H9 (cell line): ENCODE measurements around the gene PRPF6. TPM values are rescaled to one million over a fixed set of nuclear protein-coding genes. Genes with fewer than 3 reads are reported as not detected.

ENCODE experiments used
- DNase-seq: peaks from one replicate; pipeline ENCODE4 v3.0.0-alpha.2; 2017
- H2AFZ ChIP-seq: one replicate; pipeline ENCODE4 v1.6.1; 2013; ENCODE audit warnings: mild to moderate bottlenecking, low read length, control low read depth, moderate library complexity
- H2AK5ac ChIP-seq: 2 replicates; pipeline ENCODE4 v1.6.1; 2013; ENCODE audit warnings: low read length, control low read depth, mixed read lengths; ENCODE audit not compliant: insufficient read length
- H2BK120ac ChIP-seq: one replicate; pipeline ENCODE4 v1.6.1; 2013; ENCODE audit warnings: low read depth, mild to moderate bottlenecking, low read length, control low read depth, inconsistent platforms; ENCODE audit not compliant: poor library complexity, severe bottlenecking
- H2BK12ac ChIP-seq: 2 replicates; pipeline ENCODE4 v1.6.1; 2013; ENCODE audit warnings: low read length, control low read depth, mixed read lengths, low read depth; ENCODE audit not compliant: insufficient read length
- H2BK15ac ChIP-seq: 2 replicates; pipeline ENCODE4 v1.6.1; 2013; ENCODE audit warnings: low read depth, low read length, control low read depth
- H2BK20ac ChIP-seq: one replicate; pipeline ENCODE4 v1.6.1; 2013; ENCODE audit warnings: low read depth, mild to moderate bottlenecking, low read length, control low read depth, inconsistent platforms; ENCODE audit not compliant: poor library complexity, severe bottlenecking
- H2BK5ac ChIP-seq: 2 replicates; pipeline ENCODE4 v1.6.1; 2013; ENCODE audit warnings: low read length, control low read depth, mixed read lengths; ENCODE audit not compliant: insufficient read length
- H3K14ac ChIP-seq: 2 replicates; pipeline ENCODE4 v1.6.1; 2013; ENCODE audit warnings: low read length, control low read depth; ENCODE audit not compliant: insufficient read depth
- H3K18ac ChIP-seq: 2 replicates; pipeline ENCODE4 v1.6.1; 2013; ENCODE audit warnings: low read depth, mild to moderate bottlenecking, mixed read lengths, low read length, control low read depth; ENCODE audit not compliant: insufficient read length
- H3K23ac ChIP-seq: 2 replicates; pipeline ENCODE4 v1.6.1; 2013; ENCODE audit warnings: low read length, control low read depth, mixed read lengths, low read depth; ENCODE audit not compliant: insufficient read length
- H3K23me2 ChIP-seq: 2 replicates; pipeline ENCODE4 v1.6.1; 2013; ENCODE audit warnings: low read depth, mild to moderate bottlenecking, mixed read lengths, low read length, control low read depth; ENCODE audit not compliant: insufficient read length, poor library complexity, severe bottlenecking
- H3K27ac ChIP-seq: 2 replicates; pipeline ENCODE4 v1.5.1; 2013; ENCODE audit warnings: low read length, control low read depth, mixed read lengths, low read depth; ENCODE audit not compliant: insufficient read length
- H3K27me3 ChIP-seq: 2 replicates; pipeline ENCODE4 v1.6.1; 2013; ENCODE audit warnings: low read length, control low read depth, inconsistent platforms; ENCODE audit not compliant: insufficient read depth
- H3K4ac ChIP-seq: 2 replicates; pipeline ENCODE4 v1.6.1; 2013; ENCODE audit warnings: low read depth, mild to moderate bottlenecking, control low read depth, inconsistent platforms, low read length, moderate library complexity
- H3K4me1 ChIP-seq: 2 replicates; pipeline ENCODE4 v1.6.1; 2013; ENCODE audit warnings: low read length, control low read depth, inconsistent platforms; ENCODE audit not compliant: insufficient read depth
- H3K4me2 ChIP-seq: 2 replicates; pipeline ENCODE4 v1.6.1; 2013; ENCODE audit warnings: low read length, control low read depth, mixed read lengths; ENCODE audit not compliant: insufficient read length, insufficient read depth
- H3K56ac ChIP-seq: 2 replicates; pipeline ENCODE4 v1.6.1; 2013; ENCODE audit warnings: low read depth, mild to moderate bottlenecking, mixed read lengths, low read length, control low read depth; ENCODE audit not compliant: insufficient read length
- H3K79me1 ChIP-seq: 2 replicates; pipeline ENCODE4 v1.6.1; 2013; ENCODE audit warnings: low read depth, mild to moderate bottlenecking, moderate library complexity, low read length, control low read depth, inconsistent platforms; ENCODE audit not compliant: insufficient read depth, poor library complexity, severe bottlenecking
- H3K79me2 ChIP-seq: 2 replicates; pipeline ENCODE4 v1.6.1; 2013; ENCODE audit warnings: low read length, control low read depth, inconsistent platforms; ENCODE audit not compliant: insufficient read depth
- H3K9ac ChIP-seq: 2 replicates; pipeline ENCODE4 v1.6.1; 2013; ENCODE audit warnings: low read length, control low read depth, mixed read lengths; ENCODE audit not compliant: insufficient read length; ENCODE audit errors: extremely low read depth
- H3K9me3 ChIP-seq: one replicate; pipeline ENCODE4 v1.6.1; 2013; ENCODE audit warnings: low read depth, low read length, inconsistent platforms; ENCODE audit not compliant: control insufficient read depth
- H3T11ph ChIP-seq: one replicate; pipeline ENCODE4 v1.6.1; 2013; ENCODE audit warnings: mild to moderate bottlenecking, low read length, control low read depth, inconsistent platforms
- H4K20me1 ChIP-seq: one replicate; pipeline ENCODE4 v1.6.1; 2013; ENCODE audit not compliant: control insufficient read depth, insufficient read length, insufficient read depth
- H4K5ac ChIP-seq: 2 replicates; pipeline ENCODE4 v1.6.1; 2013; ENCODE audit warnings: low read depth, mild to moderate bottlenecking, mixed read lengths, low read length, control low read depth; ENCODE audit not compliant: insufficient read length
- H4K8ac ChIP-seq: replicated peaks from 2 replicates; pipeline ENCODE4 v1.6.1; 2013; ENCODE audit warnings: low read length, control low read depth, mixed read lengths, low read depth; ENCODE audit not compliant: insufficient read length
- H4K91ac ChIP-seq: 2 replicates; pipeline ENCODE4 v1.6.1; 2013; ENCODE audit warnings: low read depth, mild to moderate bottlenecking, moderate library complexity, mixed read lengths, low read length, control low read depth; ENCODE audit not compliant: insufficient read length
- H3K27ac Mint-ChIP-seq, 3 experiments: 2 replicates in 2 of 3; 3 replicates in 1 of 3; pipeline ENCODE4 v1.8.0; 2020 to 2021; ENCODE audit warnings: mixed read lengths in 3 of 3, mild to moderate bottlenecking in 1 of 3, moderate library complexity in 1 of 3
- H3K27me3 Mint-ChIP-seq: 2 replicates; pipeline ENCODE4 v1.8.0; 2021; ENCODE audit warnings: low read depth, mild to moderate bottlenecking, moderate library complexity, mixed read lengths
- H3K36me3 Mint-ChIP-seq, 3 experiments: 2 replicates in 2 of 3; 3 replicates in 1 of 3; pipeline ENCODE4 v1.8.0; 2020 to 2021; ENCODE audit warnings: low read depth in 3 of 3, mixed read lengths in 3 of 3; ENCODE audit not compliant: insufficient read depth in 1 of 3
- H3K4me1 Mint-ChIP-seq, 2 experiments: 2 replicates each; pipeline ENCODE4 v1.8.0; 2020; ENCODE audit warnings: mixed read lengths in 2 of 2
- H3K4me3 Mint-ChIP-seq, 2 experiments: 2 replicates in 1 of 2; 3 replicates in 1 of 2; pipeline ENCODE4 v1.8.0; 2020 to 2021; ENCODE audit warnings: mild to moderate bottlenecking in 2 of 2, mixed read lengths in 2 of 2, moderate library complexity in 1 of 2
- H3K9me3 Mint-ChIP-seq, 2 experiments: 2 replicates in 1 of 2; 3 replicates in 1 of 2; pipeline ENCODE4 v1.8.0; 2020; ENCODE audit warnings: mild to moderate bottlenecking in 2 of 2, mixed read lengths in 2 of 2, moderate library complexity in 1 of 2
- CTCF ChIP-seq: fragments of 200-600 bp; sonication (generic); conservative IDR thresholded peaks from 3 replicates; pipeline ENCODE4 v1.8.0; 2021; ENCODE audit warnings: antibody characterized with exemption, mild to moderate bottlenecking
- WGBS: extraction: QIAGEN DNeasy Blood & Tissue Kit; methylation state at CpG from one replicate; pipeline ENCODE4 v1.1.7; 2013; ENCODE audit warnings: missing lambda C conversion rate, low lambda C conversion rate, mixed read lengths; ENCODE audit not compliant: insufficient read length; ENCODE audit errors: extremely low coverage; 5-methylcytosine and 5-hydroxymethylcytosine counted together
- total RNA-seq: library from RNA; stranded (reverse); gene quantifications from 2 replicates; pipeline ENCODE4 v1.2.1, GENCODE V29; 2021

The PRPF6 gene
- total RNA-seq, 1 experiment from 2014 or later: 87.9 TPM

GRCh38 chr20:64081624-64081964, 100.7 kb downstream of the PRPF6 start:
- Mint-ChIP-seq H3K27ac (peak overlapping the region in 1 of 3 experiments; percentile 65; a peak in 1 of 7 replicates), H3K27me3 (peaks cover 56% of the 10 kb centered on the region), H3K36me3 (no peaks in the 10 kb centered on the region; a peak in 1 of 7 replicates), H3K4me3 (peak overlapping the region in 1 of 2 experiments; percentile 69; a peak in 2 of 5 replicates), H3K9me3 (peaks cover under 1 to 2% of the 10 kb centered on the region in 2 experiments; a peak in 3 of 5 replicates), H3K4me1 (peaks cover 32 to 45% of the 10 kb centered on the region in 2 experiments)
- no CpG with 5 or more reads among the region's 6 CpGs for WGBS
- Histone ChIP-seq H3K4ac (no peak overlapping the region), H2BK12ac (no peak overlapping the region), H2BK5ac (no peak overlapping the region), H3K4me1 (no peaks in the 10 kb centered on the region; the same call in 1 of the 2 replicates), H3K4me2 (no peak overlapping the region), H4K5ac (no peak overlapping the region), H2AFZ (no peak overlapping the region), H3K9me3 (no peaks in the 10 kb centered on the region), H3K23me2 (peaks cover 20% of the 10 kb centered on the region), H3K23ac (no peak overlapping the region), H3K79me1 (no peaks in the 10 kb centered on the region), H2BK15ac (no peak overlapping the region), H2BK120ac (no peak overlapping the region), H3K9ac (no peak overlapping the region), H3K79me2 (no peaks in the 10 kb centered on the region), H3K56ac (no peak overlapping the region), H3K18ac (no peak overlapping the region), H2BK20ac (no peak overlapping the region), H3K14ac (no peak overlapping the region), H4K91ac (no peak overlapping the region), H3K27me3 (peaks cover 5% of the 10 kb centered on the region; the same call in 1 of the 2 replicates), H4K8ac (no peak overlapping the region), H3T11ph (no peak overlapping the region), H4K20me1 (no peaks in the 10 kb centered on the region), H3K27ac (no peak overlapping the region), H2AK5ac (no peak overlapping the region)
- no peak for DNase-seq
- no peak for TF ChIP-seq CTCF
